WTC11 (cell line): Measurements from ENCODE around the gene TMEM116. TPM values are rescaled to one million over a fixed set of nuclear protein-coding genes. Genes with fewer than 3 reads are reported as not detected.

Experiments
- ATAC-seq: fragments of 200-7000 bp; cut with Tn5 transposase; 2 replicates; pipeline ENCODE4 v1.10.0; 2021; ENCODE audit warnings: mild to moderate bottlenecking, moderate library complexity
- CTCF ChIA-PET: fragments of 300-600 bp; sonication (Branson Sonifier 250); formaldehyde crosslinking; loops from one replicate; lab custom pipeline; 2021; ENCODE audit warnings: antibody characterized with exemption; lab: Charles Lee
- POLR2A ChIA-PET: fragments of 350-600 bp; sonication (Branson Sonifier 250); formaldehyde crosslinking; loops from one replicate; lab custom pipeline; 2021; ENCODE audit warnings: antibody characterized with exemption; lab: Charles Lee
- DNase-seq: peaks from one replicate; pipeline ENCODE4 v3.0.0; 2021; ENCODE audit warnings: low spot score
- H3K27ac Mint-ChIP-seq: 2 replicates; pipeline ENCODE4 v1.8.0; 2021; ENCODE audit warnings: mixed read lengths
- H3K27me3 Mint-ChIP-seq: 2 replicates; pipeline ENCODE4 v1.8.0; 2021; ENCODE audit warnings: low read depth, mild to moderate bottlenecking, moderate library complexity, mixed read lengths
- H3K36me3 Mint-ChIP-seq: 2 replicates; pipeline ENCODE4 v1.8.0; 2021; ENCODE audit warnings: mixed read lengths
- H3K4me1 Mint-ChIP-seq: 2 replicates; pipeline ENCODE4 v1.8.0; 2022; ENCODE audit warnings: mixed read lengths
- H3K4me3 Mint-ChIP-seq: 2 replicates; pipeline ENCODE4 v1.8.0; 2021; ENCODE audit warnings: mild to moderate bottlenecking, moderate library complexity, mixed read lengths
- H3K9me3 Mint-ChIP-seq: 2 replicates; pipeline ENCODE4 v1.8.0; 2021; ENCODE audit warnings: mixed read lengths
- AR ChIP-seq: fragments of 250-450 bp; sonication (Bioruptor Pico); IDR thresholded peaks from 2 replicates; pipeline ENCODE4 v1.9.0; 2021; ENCODE audit warnings: mild to moderate bottlenecking
- ATF3 ChIP-seq: sonication (generic); formaldehyde crosslinking; conservative IDR thresholded peaks from 2 replicates; pipeline ENCODE4 v1.8.1; 2022; ENCODE audit warnings: mild to moderate bottlenecking, missing genetic modification reagents
- CDX4 ChIP-seq: fragments of 250-450 bp; sonication (Bioruptor Pico); IDR thresholded peaks from 2 replicates; pipeline ENCODE4 v1.9.0; 2021; ENCODE audit warnings: moderate library complexity, mild to moderate bottlenecking, inconsistent platforms, borderline replicate concordance
- CTCF ChIP-seq: fragments of 200-600 bp; IDR thresholded peaks from 2 replicates; pipeline ENCODE4 v1.8.0; 2022; ENCODE audit warnings: antibody characterized with exemption
- E2F5 ChIP-seq: sonication (generic); formaldehyde crosslinking; IDR thresholded peaks from 2 replicates; pipeline ENCODE4 v1.8.1; 2022; ENCODE audit warnings: mild to moderate bottlenecking, moderate library complexity, missing genetic modification reagents
- ESRRA ChIP-seq: sonication (generic); formaldehyde crosslinking; IDR thresholded peaks from 2 replicates; pipeline ENCODE4 v1.8.1; 2022; ENCODE audit warnings: mild to moderate bottlenecking, missing genetic modification reagents, borderline replicate concordance
- ETV6 ChIP-seq: sonication (generic); formaldehyde crosslinking; IDR thresholded peaks from 2 replicates; pipeline ENCODE4 v1.8.1; 2022; ENCODE audit warnings: mild to moderate bottlenecking, missing genetic modification reagents
- GRHL2 ChIP-seq: fragments of 250-450 bp; sonication (Bioruptor Pico); IDR thresholded peaks from 2 replicates; pipeline ENCODE4 v1.8.0; 2022; ENCODE audit warnings: mild to moderate bottlenecking, moderate library complexity; ENCODE audit not compliant: insufficient replicate concordance, severe bottlenecking
- GTF2I ChIP-seq: fragments of 250-450 bp; sonication (Bioruptor Pico); conservative IDR thresholded peaks from 2 replicates; pipeline ENCODE4 v1.4.0; 2021; ENCODE audit warnings: mild to moderate bottlenecking
- IRF2 ChIP-seq: sonication (generic); formaldehyde crosslinking; IDR thresholded peaks from 2 replicates; pipeline ENCODE4 v1.8.0; 2022; ENCODE audit warnings: low read depth, missing genetic modification reagents, borderline replicate concordance
- MYBL2 ChIP-seq: sonication (generic); formaldehyde crosslinking; IDR thresholded peaks from 2 replicates; pipeline ENCODE4 v1.8.1; 2023; ENCODE audit warnings: mild to moderate bottlenecking, moderate library complexity, missing genetic modification reagents
- NFYB ChIP-seq: sonication (generic); formaldehyde crosslinking; conservative IDR thresholded peaks from 2 replicates; pipeline ENCODE4 v1.8.0; 2022; ENCODE audit warnings: low read depth, missing genetic modification reagents
- NR1H2 ChIP-seq: sonication (generic); formaldehyde crosslinking; IDR thresholded peaks from 2 replicates; pipeline ENCODE4 v1.9.0; 2021; ENCODE audit warnings: mild to moderate bottlenecking, moderate library complexity, missing genetic modification reagents
- OVOL2 ChIP-seq: fragments of 250-450 bp; sonication (Bioruptor Pico); IDR thresholded peaks from 2 replicates; pipeline ENCODE4 v1.9.0; 2021; ENCODE audit warnings: mild to moderate bottlenecking, borderline replicate concordance
- PRDM15 ChIP-seq: sonication (generic); formaldehyde crosslinking; IDR thresholded peaks from 2 replicates; pipeline ENCODE4 v1.8.0; 2022; ENCODE audit warnings: missing genetic modification reagents
- SOX15 ChIP-seq: fragments of 250-450 bp; sonication (Bioruptor Pico); IDR thresholded peaks from 2 replicates; pipeline ENCODE4 v1.9.0; 2021; ENCODE audit warnings: mild to moderate bottlenecking
- TP53 ChIP-seq: sonication (generic); formaldehyde crosslinking; IDR thresholded peaks from 2 replicates; pipeline ENCODE4 v1.8.1; 2023; ENCODE audit warnings: mild to moderate bottlenecking, missing genetic modification reagents
- USF1 ChIP-seq: sonication (generic); formaldehyde crosslinking; IDR thresholded peaks from 2 replicates; pipeline ENCODE4 v1.8.0; 2022; ENCODE audit warnings: mild to moderate bottlenecking, missing genetic modification reagents
- ZNF219 ChIP-seq: sonication (generic); formaldehyde crosslinking; IDR thresholded peaks from 2 replicates; pipeline ENCODE4 v1.8.0; 2023; ENCODE audit warnings: missing genetic modification reagents, mild to moderate bottlenecking, borderline replicate concordance
- ZNF423 ChIP-seq: fragments of 250-450 bp; sonication (Bioruptor Pico); IDR thresholded peaks from 2 replicates; pipeline ENCODE4 v2.1.2; 2022; ENCODE audit warnings: mild to moderate bottlenecking, moderate library complexity
- ZNF425 ChIP-seq: fragments of 250-450 bp; sonication (Bioruptor Pico); conservative IDR thresholded peaks from 2 replicates; pipeline ENCODE4 v1.9.0; 2021; ENCODE audit warnings: mild to moderate bottlenecking
- ZNF512 ChIP-seq: sonication (generic); formaldehyde crosslinking; IDR thresholded peaks from 2 replicates; pipeline ENCODE4 v1.8.1; 2022; ENCODE audit warnings: missing genetic modification reagents, borderline replicate concordance
- total RNA-seq: library from RNA; stranded (reverse); gene quantifications from 3 replicates; pipeline ENCODE4 v1.2.3, GENCODE V29; 2021

TMEM116 gene
- total RNA-seq, 1 experiment from 2014 or later = 7.8 TPM

GRCh38 chr12:111998015-111998414 lies 14.9 kb downstream of the TMEM116 start (continued):
- TF ChIP-seq ATF3 (CRISPR knock-in tag) (no peak), USF1 (CRISPR knock-in tag) (no peak), ETV6 (CRISPR knock-in tag) (no peak), NFYB (CRISPR knock-in tag) (no peak), ZNF423 (CRISPR knock-in tag) (no peak), CTCF (no peak), E2F5 (CRISPR knock-in tag) (no peak), GTF2I (CRISPR knock-in tag) (no peak)
- TF ChIP-seq, all 79 proteins: peak for 0

- POLR2A ChIA-PET = no interaction called here
- no peak overlapping the region for H3K27ac Mint-ChIP-seq
These were observed 15.7 kb downstream of the TMEM116 start for GRCh38 chr12:111997300-111997699.

More at GRCh38 chr12:111997300-111997699, 15.7 kb downstream of the TMEM116 start:
- no peaks in the 10 kb centered on the region for H3K27me3 Mint-ChIP-seq
- TF ChIP-seq AR (no peak), ZNF425 (no peak), GRHL2 (no peak), NR1H2 (no peak), ESRRA (no peak), SOX15 (CRISPR knock-in tag) (no peak), PRDM15 (no peak), OVOL2 (CRISPR knock-in tag) (no peak), TP53 (CRISPR knock-in tag) (no peak), ZNF512 (CRISPR knock-in tag) (no peak), CDX4 (CRISPR knock-in tag) (no peak), ZNF219 (CRISPR knock-in tag) (no peak), IRF2 (CRISPR knock-in tag) (no peak), MYBL2 (CRISPR knock-in tag) (no peak)
- no peak overlapping the region for H3K4me3 Mint-ChIP-seq
- no peaks in the 10 kb centered on the region for H3K9me3 Mint-ChIP-seq
- CTCF ChIA-PET = interaction anchor here (1.0 kb wide), 1 partner anchor 12 kb away, joined by 3 read pairs; no protein-coding TSS in a partner anchor
- DNase-seq (no peak), ATAC-seq (no peak)
- no peaks in the 10 kb centered on the region for H3K36me3 Mint-ChIP-seq
- peaks cover 9% of the 10 kb centered on the region for H3K4me1 Mint-ChIP-seq
